ENCODE data around the gene TSC22D4.
"Not testable (repeated sequence)": the region's sequence is repeated elsewhere in the genome, so short reads cannot be mapped to it uniquely, and the experiment has no call there.

Gene TSC22D4

DNA sequence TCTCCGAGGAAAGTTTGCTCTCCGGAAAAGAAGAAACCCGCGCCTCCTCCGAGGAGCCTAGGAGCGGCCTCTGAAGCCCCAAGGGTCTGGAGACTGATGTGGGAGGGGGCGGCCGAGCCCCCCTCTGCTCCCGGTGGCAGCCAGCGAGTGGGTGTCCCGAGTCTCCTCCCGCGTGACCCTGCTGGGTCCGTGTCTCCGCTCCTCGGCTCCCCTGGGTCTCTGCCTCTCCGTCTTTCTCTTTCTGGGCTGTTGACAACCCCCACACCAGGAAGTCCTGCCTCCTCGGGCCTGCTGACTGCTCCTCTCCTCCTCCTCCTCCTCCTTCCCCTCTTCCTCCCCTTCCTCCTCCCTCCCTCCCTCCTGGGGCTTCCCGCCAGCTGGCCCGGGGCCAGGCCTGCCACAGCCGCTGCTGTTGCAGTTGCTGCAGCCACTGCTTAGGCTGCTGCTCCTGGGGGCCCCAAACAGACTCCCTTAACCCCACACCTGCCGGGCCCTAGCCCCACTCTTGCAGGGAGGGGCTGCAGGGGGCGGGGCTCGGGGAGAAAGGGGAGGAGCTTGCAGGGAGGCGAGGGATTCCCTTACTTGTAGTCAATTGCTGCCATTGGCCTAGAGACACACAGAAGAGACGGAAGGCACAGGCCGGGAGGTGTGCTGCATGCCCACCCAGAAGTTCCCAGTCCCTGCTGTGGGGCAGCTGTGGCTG lies at the start of gene TSC22D4:
TSC22D4 (minus strand) TSS at position 257 of the 703 bp plus-strand sequence. CDS start 1,176 bp downstream, outside the sequence.
- DNase-seq (ENCODE audit: low read depth): peak; percentile 75
- TF ChIP-seq, protein P1, sequence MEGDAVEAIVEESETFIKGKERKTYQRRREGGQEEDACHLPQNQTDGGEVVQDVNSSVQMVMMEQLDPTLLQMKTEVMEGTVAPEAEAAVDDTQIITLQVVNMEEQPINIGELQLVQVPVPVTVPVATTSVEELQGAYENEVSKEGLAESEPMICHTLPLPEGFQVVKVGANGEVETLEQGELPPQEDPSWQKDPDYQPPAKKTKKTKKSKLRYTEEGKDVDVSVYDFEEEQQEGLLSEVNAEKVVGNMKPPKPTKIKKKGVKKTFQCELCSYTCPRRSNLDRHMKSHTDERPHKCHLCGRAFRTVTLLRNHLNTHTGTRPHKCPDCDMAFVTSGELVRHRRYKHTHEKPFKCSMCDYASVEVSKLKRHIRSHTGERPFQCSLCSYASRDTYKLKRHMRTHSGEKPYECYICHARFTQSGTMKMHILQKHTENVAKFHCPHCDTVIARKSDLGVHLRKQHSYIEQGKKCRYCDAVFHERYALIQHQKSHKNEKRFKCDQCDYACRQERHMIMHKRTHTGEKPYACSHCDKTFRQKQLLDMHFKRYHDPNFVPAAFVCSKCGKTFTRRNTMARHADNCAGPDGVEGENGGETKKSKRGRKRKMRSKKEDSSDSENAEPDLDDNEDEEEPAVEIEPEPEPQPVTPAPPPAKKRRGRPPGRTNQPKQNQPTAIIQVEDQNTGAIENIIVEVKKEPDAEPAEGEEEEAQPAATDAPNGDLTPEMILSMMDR (IDR thresholded peaks at IDR 0.05; ENCODE audit: low read depth, low read length, missing control alignments): no peak

DNA sequence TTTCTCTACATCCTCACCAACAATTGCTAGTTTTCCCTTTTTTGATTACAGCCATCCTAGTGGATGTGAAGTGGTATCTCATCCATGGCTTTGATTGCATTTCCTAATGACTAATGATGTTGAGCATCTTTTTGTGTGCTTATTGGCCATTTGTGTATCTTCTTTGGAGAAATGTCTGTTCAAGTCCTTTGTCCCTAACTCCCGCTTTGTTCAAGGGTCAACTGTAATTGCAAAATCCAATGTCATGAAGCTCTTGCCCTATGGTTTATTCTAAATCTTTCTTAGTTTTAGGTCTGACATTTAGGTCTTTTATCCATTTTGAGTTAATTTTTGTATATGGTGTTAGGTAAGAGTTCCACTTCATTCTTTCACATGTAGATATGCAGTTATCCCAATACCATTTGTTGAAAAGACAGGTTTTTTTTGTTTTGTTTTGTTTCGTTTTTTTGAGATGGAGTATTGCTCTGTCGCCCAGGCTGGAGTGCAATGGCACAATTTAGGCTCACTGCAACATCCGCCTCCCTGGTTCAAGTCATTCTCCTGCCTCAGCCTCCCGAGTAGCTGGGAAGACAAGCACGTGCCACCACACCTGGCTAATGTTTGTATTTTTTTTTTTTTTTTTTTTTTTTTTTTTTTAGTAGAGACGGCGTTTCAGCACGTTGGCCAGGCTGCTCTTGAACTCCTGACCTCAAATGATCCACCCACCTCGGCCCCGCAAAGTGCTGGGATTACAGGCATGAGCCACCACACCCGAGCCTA lies 49.3 kb upstream of the TSC22D4 start:
- DNase-seq (ENCODE audit: low read depth); H3K4me3 ChIP-seq (ENCODE audit: low read depth, low read length); in situ Hi-C loops (cut with HindIII; ENCODE audit: low sequenced_read_pairs): not testable (repeated sequence)

More for the DNA sequence above, at the start of gene TSC22D4:
- in situ Hi-C loops (cut with HindIII; ENCODE audit: low sequenced_read_pairs): no loop called here
- peak within 1 kb of the TSS; percentile 91 for H3K4me3 ChIP-seq (ENCODE audit: low read depth, low read length)

DNA sequence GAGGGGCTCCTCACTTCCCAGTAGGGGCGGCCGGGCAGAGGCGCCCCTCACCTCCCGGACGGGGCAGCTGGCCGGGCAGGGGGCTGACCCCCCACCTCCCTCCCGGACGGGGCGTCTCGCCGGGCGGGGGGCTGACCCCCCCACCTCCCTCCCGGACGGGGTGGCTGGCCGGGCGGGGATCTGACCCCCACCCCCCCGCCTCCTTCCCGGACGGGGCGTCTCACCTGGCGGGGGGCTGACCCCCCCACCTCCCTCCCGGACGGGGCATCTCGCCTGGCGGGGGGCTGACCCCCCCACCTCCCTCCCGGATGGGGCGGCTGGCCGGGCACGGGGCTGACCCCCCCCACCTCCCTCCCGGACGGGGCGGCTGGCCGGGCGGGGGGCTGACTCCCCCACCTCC lies 44.2 kb upstream of the TSC22D4 start:
- H3K4me3 ChIP-seq (ENCODE audit: low read depth, low read length); DNase-seq (ENCODE audit: low read depth); in situ Hi-C loops (cut with HindIII; ENCODE audit: low sequenced_read_pairs): not testable (repeated sequence)

DNA sequence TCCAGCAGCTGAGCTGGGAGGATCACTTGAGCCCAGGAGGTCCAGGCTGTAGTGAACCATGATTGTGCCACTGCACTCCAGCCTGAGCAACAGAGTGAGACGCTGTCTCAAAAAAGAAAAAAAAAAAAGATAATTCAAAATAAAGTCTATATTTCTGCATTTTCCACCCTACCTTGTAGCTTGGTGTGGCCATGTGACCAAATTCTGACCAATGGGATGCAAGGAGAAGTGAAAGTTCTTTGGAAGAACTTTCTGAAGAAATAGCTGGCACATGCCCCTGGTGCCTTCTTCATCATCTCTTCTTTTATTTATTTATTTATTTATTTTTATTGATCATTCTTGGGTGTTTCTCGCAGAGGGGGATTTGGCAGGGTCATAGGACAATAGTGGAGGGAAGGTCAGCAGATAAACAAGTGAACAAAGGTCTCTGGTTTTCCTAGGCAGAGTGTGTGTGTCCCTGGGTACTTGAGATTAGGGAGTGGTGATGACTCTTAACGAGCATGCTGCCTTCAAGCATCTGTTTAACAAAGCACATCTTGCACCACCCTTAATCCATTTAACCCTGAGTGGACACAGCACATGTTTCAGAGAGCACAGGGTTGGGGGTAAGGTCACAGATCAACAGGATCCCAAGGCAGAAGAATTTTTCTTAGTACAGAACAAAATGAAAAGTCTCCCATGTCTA lies 43.0 kb upstream of the TSC22D4 start:
- H3K4me3 ChIP-seq (ENCODE audit: low read depth, low read length); in situ Hi-C loops (cut with HindIII; ENCODE audit: low sequenced_read_pairs); DNase-seq (ENCODE audit: low read depth): not testable (repeated sequence)

DNA sequence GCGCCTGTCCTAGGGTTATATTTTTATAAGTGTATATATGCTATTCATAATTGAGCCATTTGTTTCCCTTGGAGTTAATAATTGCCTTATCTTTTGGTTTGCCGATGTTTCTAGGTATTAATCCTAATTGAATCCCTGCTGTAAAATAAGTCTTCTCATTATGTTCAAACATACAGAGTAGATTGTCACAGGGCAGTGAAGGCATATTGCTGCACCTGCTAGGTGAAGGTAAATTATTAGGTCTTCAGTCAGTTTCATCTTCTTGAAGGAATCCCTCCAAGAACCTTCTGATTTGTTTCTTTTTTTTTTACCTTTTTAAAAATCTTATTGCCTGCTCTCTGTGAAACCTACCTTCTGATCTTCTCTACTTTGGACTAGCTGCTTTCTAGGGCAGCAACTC lies 42.1 kb upstream of the TSC22D4 start:
- TF ChIP-seq, protein P1 (IDR thresholded peaks at IDR 0.05; ENCODE audit: low read depth, low read length, missing control alignments): no peak
- in situ Hi-C loops (cut with HindIII; ENCODE audit: low sequenced_read_pairs): no loop called here
- no peak overlapping the region for H3K4me3 ChIP-seq (ENCODE audit: low read depth, low read length)
- DNase-seq (ENCODE audit: low read depth): no peak

DNA sequence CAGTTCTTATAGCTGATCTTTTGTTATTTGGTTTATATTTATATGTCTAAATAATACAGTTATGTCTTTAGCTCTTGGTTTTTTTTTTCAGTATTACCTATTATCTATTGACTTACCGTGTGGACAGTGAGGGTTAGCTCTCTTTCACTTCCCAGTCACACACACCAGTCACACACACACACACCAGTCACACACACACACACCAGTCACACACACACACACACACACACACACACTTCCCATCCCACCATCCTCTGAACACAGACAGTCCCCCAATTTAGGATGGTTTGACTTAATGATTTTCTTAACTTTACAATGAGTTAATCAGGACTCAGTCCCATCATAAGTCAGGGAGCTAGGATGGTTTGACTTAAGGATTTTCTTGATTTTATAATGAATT lies 41.1 kb upstream of the TSC22D4 start:
- DNase-seq (ENCODE audit: low read depth): no peak
- in situ Hi-C loops (cut with HindIII; ENCODE audit: low sequenced_read_pairs): no loop called here
- no peak overlapping the region for H3K4me3 ChIP-seq (ENCODE audit: low read depth, low read length)
- TF ChIP-seq, protein P1 (IDR thresholded peaks at IDR 0.05; ENCODE audit: low read depth, low read length, missing control alignments): no peak

DNA sequence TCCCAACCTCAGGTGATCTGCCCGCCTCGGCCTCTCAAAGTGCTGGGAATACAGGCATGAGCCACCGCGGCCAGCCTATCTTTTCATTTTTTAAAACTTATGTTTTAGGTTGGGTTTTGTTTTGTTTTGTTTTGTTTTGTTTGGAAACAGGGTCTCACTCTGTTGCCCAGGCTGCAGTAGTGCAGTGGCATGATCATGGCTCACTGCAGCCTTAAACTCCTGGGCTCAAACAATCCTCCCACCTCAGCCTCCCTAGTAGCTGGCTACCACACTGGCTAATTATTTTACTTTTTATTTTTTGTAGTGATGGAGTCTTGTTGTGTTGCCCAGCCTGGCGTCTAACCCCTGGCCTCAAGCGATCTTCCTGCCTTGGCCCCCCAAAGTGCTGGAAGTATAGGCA lies 40.6 kb upstream of the TSC22D4 start:
- no peak for DNase-seq (ENCODE audit: low read depth)
- in situ Hi-C loops (cut with HindIII; ENCODE audit: low sequenced_read_pairs): no loop called here
- TF ChIP-seq, protein P1 (IDR thresholded peaks at IDR 0.05; ENCODE audit: low read depth, low read length, missing control alignments): no peak
- no peak overlapping the region for H3K4me3 ChIP-seq (ENCODE audit: low read depth, low read length)

DNA sequence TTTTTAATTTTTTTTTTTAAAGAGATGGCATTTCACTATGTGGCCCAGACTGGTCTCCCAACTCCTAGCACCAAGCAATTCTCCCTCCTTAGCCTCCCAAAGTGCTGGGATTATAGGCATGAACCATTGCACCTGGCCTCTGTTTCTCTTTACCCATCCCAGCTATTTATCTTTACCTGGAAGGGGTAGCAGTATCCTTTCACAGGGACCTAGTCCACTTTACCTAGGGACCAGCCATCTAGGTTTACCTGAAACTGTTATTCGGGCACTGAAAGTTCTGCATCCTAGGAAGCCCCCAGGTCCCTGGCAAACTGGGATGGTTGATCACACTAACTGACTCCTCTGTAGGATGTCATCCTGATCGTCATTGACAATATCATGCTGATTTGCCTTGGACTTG lies 38.3 kb upstream of the TSC22D4 start:
- in situ Hi-C loops (cut with HindIII; ENCODE audit: low sequenced_read_pairs): no loop called here
- DNase-seq (ENCODE audit: low read depth): no peak
- no peak overlapping the region for H3K4me3 ChIP-seq (ENCODE audit: low read depth, low read length)
- TF ChIP-seq, protein P1 (IDR thresholded peaks at IDR 0.05; ENCODE audit: low read depth, low read length, missing control alignments): no peak

Data from astrocyte of the cerebellum (primary cell).